Naive thymus-derived CD4-positive, alpha-beta T cell (primary cell): ENCODE measurements around the gene GAK. TPM values are rescaled to one million over a fixed set of nuclear protein-coding genes. Genes with fewer than 3 reads are reported as not detected.
A peak's percentile ranks its signal among the peaks of the same experiment; 100 is the strongest.

Experiments used
- ATAC-seq: fragments of 150-1000 bp; cut with Tn5 transposase; 2 replicates; pipeline ENCODE4 v1.10.0; 2021; ENCODE audit warnings: mild to moderate bottlenecking, moderate library complexity
- CTCF ChIA-PET: fragments of 350-600 bp; sonication (Branson Sonifier 250); formaldehyde crosslinking; loops from one replicate; lab custom pipeline; 2021; ENCODE audit warnings: antibody characterized with exemption; lab: Charles Lee
- POLR2A ChIA-PET: fragments of 350-600 bp; sonication (Branson Sonifier 250); formaldehyde crosslinking; loops from one replicate; lab custom pipeline; 2021; ENCODE audit warnings: antibody characterized with exemption, inconsistent platforms; lab: Charles Lee
- DNase-seq, 9 donors: peaks; one replicate each; pipeline versions ENCODE4 v3.0.0 to v3.0.0-alpha.2; 2020 to 2022; ENCODE audit warnings: mixed read lengths in 1 of 9
- H3K27ac ChIP-seq: one replicate; pipeline ENCODE4 v1.7.0; 2013; ENCODE audit warnings: mild to moderate bottlenecking, low read depth, low read length, moderate library complexity
- H3K27me3 ChIP-seq, 2 donors: one replicate each; pipeline ENCODE4 v1.7.0; 2013; ENCODE audit warnings: low read length in 2 of 2, mild to moderate bottlenecking in 2 of 2, moderate library complexity in 2 of 2; ENCODE audit not compliant: control insufficient read depth in 2 of 2, insufficient read depth in 2 of 2
- H3K36me3 ChIP-seq, 3 experiments: 1 replicate in 2 of 3; 2 replicates in 1 of 3; pipeline ENCODE4 v1.7.0; 2013; ENCODE audit warnings: low read length in 3 of 3, mild to moderate bottlenecking in 3 of 3, moderate library complexity in 1 of 3; ENCODE audit not compliant: insufficient read depth in 3 of 3, control insufficient read depth in 2 of 3
- H3K4me1 ChIP-seq, 2 donors: one replicate each; pipeline ENCODE4 v1.7.0; 2013; ENCODE audit warnings: low read length in 2 of 2, mild to moderate bottlenecking in 2 of 2, moderate library complexity in 1 of 2; ENCODE audit not compliant: control insufficient read depth in 2 of 2, insufficient read depth in 2 of 2
- H3K4me3 ChIP-seq: 2 replicates; pipeline ENCODE4 v1.7.0; 2013; ENCODE audit warnings: mild to moderate bottlenecking, low read length
- H3K9me3 ChIP-seq, 3 experiments: 1 replicate in 2 of 3; 2 replicates in 1 of 3; pipeline ENCODE4 v1.7.0; 2013; ENCODE audit warnings: low read length in 3 of 3; ENCODE audit not compliant: control insufficient read depth in 2 of 3
- H3K27ac Mint-ChIP-seq, 9 donors: one replicate each; pipeline ENCODE4 v1.8.0; 2020 to 2022; ENCODE audit warnings: mixed read lengths in 9 of 9, mild to moderate bottlenecking in 8 of 9, moderate library complexity in 5 of 9, inconsistent platforms in 2 of 9
- H3K27me3 Mint-ChIP-seq, 5 donors: one replicate each; pipeline ENCODE4 v1.8.0; 2021 to 2022; ENCODE audit warnings: mixed read lengths in 5 of 5, mild to moderate bottlenecking in 1 of 5
- H3K36me3 Mint-ChIP-seq, 5 donors: one replicate each; pipeline ENCODE4 v1.8.0; 2020 to 2022; ENCODE audit warnings: mixed read lengths in 5 of 5, mild to moderate bottlenecking in 3 of 5, inconsistent platforms in 1 of 5
- H3K4me1 Mint-ChIP-seq, 7 donors: one replicate each; pipeline ENCODE4 v1.8.0; 2020 to 2022; ENCODE audit warnings: mixed read lengths in 7 of 7, mild to moderate bottlenecking in 3 of 7, inconsistent platforms in 1 of 7
- H3K4me3 Mint-ChIP-seq, 10 donors: one replicate each; pipeline ENCODE4 v1.8.0; 2020 to 2022; ENCODE audit warnings: mild to moderate bottlenecking in 10 of 10, mixed read lengths in 10 of 10, moderate library complexity in 6 of 10, inconsistent platforms in 2 of 10
- H3K9me3 Mint-ChIP-seq, 11 donors: one replicate each; pipeline ENCODE4 v1.8.0; 2020 to 2022; ENCODE audit warnings: mixed read lengths in 11 of 11, mild to moderate bottlenecking in 4 of 11, inconsistent platforms in 1 of 11, moderate library complexity in 1 of 11
- intact Hi-C, 2 donors: fragments of 100-400 bp; cut with micrococcal nuclease; formaldehyde crosslinking; loops; one replicate each; pipeline ENCODE4 v1.15.1; 2023
- polyA plus RNA-seq, 2 donors: library from polyadenylated mRNA; unstranded; fragments of 300-500 nt; fragmentation: Illumina TruSeq; gene quantifications; one replicate each; pipeline ENCODE4 v1.2.3, GENCODE V29; 2021
- total RNA-seq, 6 experiments: library from RNA in 5 of 6; stranded (reverse) in 5 of 6; gene quantifications; 1 replicate in 5 of 6; 2 replicates in 1 of 6; pipeline ENCODE4 v1.2.3 and lab custom pipeline; 2021 to 2026

GAK gene
- total and polyA plus RNA-seq, 7 experiments from 2014 or later = 34.0 to 206 (median 170) TPM

DNA sequence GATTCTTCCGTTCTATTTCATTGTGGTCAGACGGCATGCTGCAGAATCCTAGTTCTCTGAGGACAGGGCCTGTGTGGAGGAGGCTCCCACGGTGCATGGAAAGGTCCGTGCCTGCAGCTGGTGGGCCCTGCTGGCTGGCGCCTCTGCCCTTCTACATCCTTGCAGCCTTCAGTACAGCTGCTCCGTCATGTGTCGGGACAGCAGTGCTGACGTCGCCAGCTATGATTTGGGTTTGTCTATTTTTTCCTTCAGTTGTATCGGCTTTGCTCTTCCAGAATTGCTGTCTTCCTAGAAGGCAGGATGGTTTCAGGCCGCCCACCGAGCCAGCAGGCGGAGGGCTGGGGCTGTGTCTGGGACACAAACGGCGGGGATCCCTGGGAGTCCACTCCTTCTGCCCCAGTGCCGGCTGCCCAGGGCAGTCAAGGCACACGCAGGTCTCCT, 74.1 kb downstream of the GAK start:
- peaks cover 0 to 6% (median 4%) of the 10 kb centered on the region in 3 experiments for H3K9me3 ChIP-seq
- ATAC-seq = no peak
- POLR2A ChIA-PET = interaction anchor here (0.6 kb wide), 1 partner anchor 81 kb away, joined by 3 read pairs; no protein-coding TSS in a partner anchor
- Mint-ChIP-seq H3K4me1 (peaks cover 0 to 21% (median 8%) of the 10 kb centered on the region in 7 donors), H3K36me3 (peaks cover 39 to 65% (median 48%) of the 10 kb centered on the region in 5 donors), H3K4me3 (no peak overlapping the region), H3K27ac (peak overlapping the region in 3 of 9 donors; percentile 23 to 71 (median 43)), H3K9me3 (peaks cover 0 to 15% (median 3%) of the 10 kb centered on the region in 11 donors), H3K27me3 (no peaks in the 10 kb centered on the region)
- peaks cover 4 to 61% (median 17%) of the 10 kb centered on the region in 3 experiments for H3K36me3 ChIP-seq
- H3K4me3 ChIP-seq = no peak overlapping the region
- DNase-seq = no peak
- intact Hi-C loops = no loop called here
- CTCF ChIA-PET = no interaction called here
- no peaks in the 10 kb centered on the region for H3K4me1 ChIP-seq
- H3K27ac ChIP-seq = no peak overlapping the region
- H3K27me3 ChIP-seq = no peaks in the 10 kb centered on the region

DNA sequence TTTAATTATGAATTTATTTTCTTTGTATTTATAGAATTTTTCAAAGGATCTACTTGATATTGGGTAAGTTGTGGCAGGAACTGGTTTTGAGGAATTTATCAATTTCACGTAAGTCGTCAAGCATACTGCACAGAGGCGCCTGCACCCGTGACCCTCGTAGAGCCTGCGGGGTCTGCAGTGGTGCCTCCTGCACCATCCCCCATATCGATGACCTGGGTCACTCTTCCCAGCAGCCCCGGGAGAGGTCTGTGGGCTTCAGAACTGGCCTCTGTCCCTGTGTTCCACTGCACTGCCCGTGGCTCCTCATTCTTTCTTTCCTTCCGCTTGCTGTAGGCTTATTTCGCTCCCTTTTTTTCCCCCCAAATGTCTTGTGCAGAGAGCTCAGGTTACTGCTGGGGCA, 74.7 kb downstream of the GAK start:
- peaks cover 4 to 56% (median 17%) of the 10 kb centered on the region in 3 experiments for H3K36me3 ChIP-seq
- DNase-seq (no peak), ATAC-seq (no peak)
- H3K9me3 ChIP-seq = peaks cover 0 to 6% (median 4%) of the 10 kb centered on the region in 3 experiments
- CTCF ChIA-PET = no interaction called here
- H3K27me3 ChIP-seq = no peaks in the 10 kb centered on the region
- peaks cover 36 to 59% (median 43%) of the 10 kb centered on the region in 5 donors for H3K36me3 Mint-ChIP-seq
- no peak overlapping the region for H3K27ac ChIP-seq
- intact Hi-C loops = no loop called here
- H3K9me3 Mint-ChIP-seq = peaks cover 0 to 15% (median 3%) of the 10 kb centered on the region in 11 donors
- peaks cover 0 to 21% (median 8%) of the 10 kb centered on the region in 7 donors for H3K4me1 Mint-ChIP-seq
- H3K4me3 Mint-ChIP-seq = no peak overlapping the region
- POLR2A ChIA-PET = interaction anchor here (0.6 kb wide), 1 partner anchor 81 kb away, joined by 3 read pairs; no protein-coding TSS in a partner anchor
- H3K27ac Mint-ChIP-seq = peak overlapping the region in 2 of 9 donors; percentile 43 to 71
- no peaks in the 10 kb centered on the region for H3K4me1 ChIP-seq
- H3K4me3 ChIP-seq = no peak overlapping the region
- H3K27me3 Mint-ChIP-seq = no peaks in the 10 kb centered on the region

DNA sequence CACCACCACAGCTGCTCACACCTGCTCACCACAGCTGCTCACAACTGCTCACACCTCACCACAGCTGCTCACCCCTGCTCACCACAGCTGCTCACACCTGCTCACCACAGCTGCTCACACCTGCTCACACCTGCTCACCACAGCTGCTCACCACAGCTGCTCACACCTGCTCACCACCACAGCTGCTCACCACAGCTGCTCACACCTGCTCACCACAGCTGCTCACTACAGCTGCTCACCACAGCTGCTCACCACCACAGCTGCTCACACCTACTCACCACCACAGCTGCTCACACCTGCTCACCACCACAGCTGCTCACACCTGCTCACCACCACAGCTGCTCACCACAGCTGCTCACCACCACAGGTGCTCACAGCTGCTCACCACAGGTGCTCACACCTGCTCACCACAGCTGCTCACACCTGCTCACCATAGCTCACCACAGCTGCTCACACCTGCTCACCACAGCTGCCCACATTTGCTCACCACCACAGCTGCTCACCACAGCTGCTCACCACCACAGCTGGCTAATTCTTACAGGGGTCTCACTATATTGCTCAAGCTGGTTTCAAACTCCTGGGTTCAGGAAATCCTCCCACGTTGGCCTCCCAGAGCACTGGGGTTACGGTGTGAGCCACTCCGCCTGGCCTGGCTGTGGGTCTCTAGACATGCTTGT, 75.8 kb downstream of the GAK start:
- Histone ChIP-seq H3K27ac (no peak overlapping the region), H3K4me3 (no peak overlapping the region), H3K27me3 (no peaks in the 10 kb centered on the region), H3K36me3 (peaks cover 0 to 52% (median 12%) of the 10 kb centered on the region in 3 experiments), H3K4me1 (no peaks in the 10 kb centered on the region), H3K9me3 (peaks cover 0 to 6% (median 4%) of the 10 kb centered on the region in 3 experiments)
- Mint-ChIP-seq H3K27ac (peak overlapping the region; percentile 24 to 88 (median 79)), H3K27me3 (no peaks in the 10 kb centered on the region), H3K36me3 (peaks cover 30 to 51% (median 36%) of the 10 kb centered on the region in 5 donors), H3K4me1 (peaks cover 0 to 21% (median 8%) of the 10 kb centered on the region in 7 donors), H3K4me3 (no peak overlapping the region), H3K9me3 (peaks cover 0 to 15% (median 3%) of the 10 kb centered on the region in 11 donors)
- intact Hi-C loops = no loop called here
- DNase-seq (no peak), ATAC-seq (no peak)
- POLR2A ChIA-PET = interaction anchor here (0.6 kb wide), 2 partner anchors 57 to 65 kb away, joined by 3 to 5 read pairs; no protein-coding TSS in a partner anchor
- CTCF ChIA-PET = no interaction called here

DNA sequence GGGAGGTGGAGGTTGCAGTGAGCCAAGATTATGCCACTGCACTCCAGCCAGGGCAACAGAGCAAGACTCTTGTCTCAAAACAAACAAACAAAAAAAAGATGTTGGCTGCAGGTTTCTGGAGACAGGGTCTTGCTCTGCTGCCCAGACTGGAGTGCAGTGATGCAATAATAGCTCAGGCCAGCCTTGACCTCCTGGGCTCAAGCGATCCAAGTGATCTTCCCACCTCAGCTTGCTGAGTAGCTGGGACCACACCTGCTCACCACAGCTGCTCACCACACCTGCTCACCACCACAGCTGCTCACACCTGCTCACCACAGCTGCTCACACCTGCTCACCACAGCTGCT, 76.3 kb downstream of the GAK start:
- Histone ChIP-seq H3K9me3 (peaks cover 0 to 6% (median 4%) of the 10 kb centered on the region in 3 experiments), H3K4me1 (no peaks in the 10 kb centered on the region), H3K36me3 (peaks cover 0 to 52% (median 12%) of the 10 kb centered on the region in 3 experiments), H3K27me3 (no peaks in the 10 kb centered on the region), H3K4me3 (no peak overlapping the region), H3K27ac (no peak overlapping the region)
- ATAC-seq = no peak
- Mint-ChIP-seq H3K36me3 (peaks cover 27 to 52% (median 33%) of the 10 kb centered on the region in 5 donors), H3K27me3 (no peaks in the 10 kb centered on the region), H3K27ac (peak overlapping the region in 7 of 9 donors; percentile 24 to 88 (median 79)), H3K4me3 (no peak overlapping the region), H3K9me3 (peaks cover 0 to 15% (median 3%) of the 10 kb centered on the region in 11 donors), H3K4me1 (peaks cover 0 to 18% (median 8%) of the 10 kb centered on the region in 7 donors)
- ChIA-PET CTCF (no interaction called here), POLR2A (interaction anchor here (0.6 kb wide), 2 partner anchors 56 to 65 kb away, joined by 3 to 5 read pairs; no protein-coding TSS in a partner anchor)
- intact Hi-C loops = no loop called here
- DNase-seq = no peak

DNA sequence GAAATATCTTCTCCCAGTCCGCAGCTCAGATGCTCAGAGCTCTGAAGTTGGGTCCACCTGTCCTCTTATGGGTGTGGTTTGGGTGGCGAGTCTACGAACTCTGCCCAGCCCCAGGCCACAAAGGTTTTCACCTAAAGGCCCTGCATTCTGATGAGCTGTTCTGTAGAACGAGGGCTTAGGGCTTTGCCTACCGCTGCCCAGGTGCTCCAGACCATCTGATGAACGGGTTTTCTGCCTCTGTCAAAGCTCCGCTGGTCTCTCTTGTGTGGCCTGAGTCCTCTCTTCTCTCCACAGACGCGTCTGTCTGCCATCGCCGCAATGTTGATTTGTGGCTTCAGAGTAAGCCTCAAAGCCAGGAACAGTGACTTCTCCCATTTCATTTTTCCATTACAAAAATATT, 77.8 kb downstream of the GAK start:
- H3K36me3 Mint-ChIP-seq = peaks cover 21 to 43% (median 23%) of the 10 kb centered on the region in 5 donors
- intact Hi-C loops = no loop called here
- no peak overlapping the region for H3K4me3 Mint-ChIP-seq
- Histone ChIP-seq H3K9me3 (peaks cover 0 to 6% (median 4%) of the 10 kb centered on the region in 3 experiments), H3K27me3 (no peaks in the 10 kb centered on the region), H3K4me1 (no peaks in the 10 kb centered on the region), H3K27ac (no peak overlapping the region), H3K36me3 (peaks cover 0 to 51% (median 12%) of the 10 kb centered on the region in 3 experiments), H3K4me3 (no peak overlapping the region)
- DNase-seq (no peak), ATAC-seq (no peak)
- POLR2A ChIA-PET = no interaction called here
- no peaks in the 10 kb centered on the region for H3K27me3 Mint-ChIP-seq
- H3K4me1 Mint-ChIP-seq = peaks cover 0 to 17% (median 8%) of the 10 kb centered on the region in 7 donors
- H3K27ac Mint-ChIP-seq = no peak overlapping the region
- CTCF ChIA-PET = no interaction called here
- peaks cover 0 to 15% (median 3%) of the 10 kb centered on the region in 11 donors for H3K9me3 Mint-ChIP-seq

DNA sequence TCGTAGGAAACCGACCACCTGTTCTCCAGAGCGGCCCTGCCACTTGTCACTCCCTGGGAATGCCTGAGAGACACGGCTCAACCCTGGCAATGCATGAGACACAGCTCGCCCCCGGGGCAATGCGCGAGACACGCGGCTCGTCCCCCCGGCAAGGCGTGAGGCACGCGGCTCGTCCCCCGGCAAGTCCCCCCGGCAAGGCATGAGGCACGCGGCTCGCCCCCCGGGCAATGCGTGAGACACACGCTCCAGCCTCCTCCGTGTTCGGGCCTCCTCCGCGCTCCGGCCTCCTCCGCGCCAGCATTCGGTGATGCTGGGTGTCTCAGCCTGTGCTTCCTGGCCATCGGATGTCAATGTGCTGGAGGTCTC, 78.7 kb downstream of the GAK start:
- Mint-ChIP-seq H3K27me3 (no peaks in the 10 kb centered on the region), H3K27ac (no peak overlapping the region), H3K9me3 (peaks cover 0 to 15% (median 3%) of the 10 kb centered on the region in 11 donors), H3K4me3 (peak overlapping the region in 1 of 10 donors; percentile 14), H3K36me3 (peaks cover 19 to 43% (median 22%) of the 10 kb centered on the region in 5 donors), H3K4me1 (peaks cover 0 to 14% (median 8%) of the 10 kb centered on the region in 7 donors)
- intact Hi-C loops = no loop called here
- ChIA-PET POLR2A (no interaction called here), CTCF (no interaction called here)
- H3K36me3 ChIP-seq = peaks cover 0 to 51% (median 8%) of the 10 kb centered on the region in 3 experiments
- peaks cover 0 to 6% (median 4%) of the 10 kb centered on the region in 3 experiments for H3K9me3 ChIP-seq
- no peaks in the 10 kb centered on the region for H3K4me1 ChIP-seq
- ATAC-seq (no peak), DNase-seq (no peak)
- no peak overlapping the region for H3K27ac ChIP-seq
- no peaks in the 10 kb centered on the region for H3K27me3 ChIP-seq
- H3K4me3 ChIP-seq = no peak overlapping the region
